ENCODE data around the gene CFAP69. TPM values are rescaled to one million over a fixed set of nuclear protein-coding genes. Genes with fewer than 3 reads are reported as not detected.
A peak's percentile ranks its signal among the peaks of the same experiment; 100 is the strongest.

Gene CFAP69
- total RNA-seq, 1 experiment from 2014 or later: 3.1 TPM

DNA sequence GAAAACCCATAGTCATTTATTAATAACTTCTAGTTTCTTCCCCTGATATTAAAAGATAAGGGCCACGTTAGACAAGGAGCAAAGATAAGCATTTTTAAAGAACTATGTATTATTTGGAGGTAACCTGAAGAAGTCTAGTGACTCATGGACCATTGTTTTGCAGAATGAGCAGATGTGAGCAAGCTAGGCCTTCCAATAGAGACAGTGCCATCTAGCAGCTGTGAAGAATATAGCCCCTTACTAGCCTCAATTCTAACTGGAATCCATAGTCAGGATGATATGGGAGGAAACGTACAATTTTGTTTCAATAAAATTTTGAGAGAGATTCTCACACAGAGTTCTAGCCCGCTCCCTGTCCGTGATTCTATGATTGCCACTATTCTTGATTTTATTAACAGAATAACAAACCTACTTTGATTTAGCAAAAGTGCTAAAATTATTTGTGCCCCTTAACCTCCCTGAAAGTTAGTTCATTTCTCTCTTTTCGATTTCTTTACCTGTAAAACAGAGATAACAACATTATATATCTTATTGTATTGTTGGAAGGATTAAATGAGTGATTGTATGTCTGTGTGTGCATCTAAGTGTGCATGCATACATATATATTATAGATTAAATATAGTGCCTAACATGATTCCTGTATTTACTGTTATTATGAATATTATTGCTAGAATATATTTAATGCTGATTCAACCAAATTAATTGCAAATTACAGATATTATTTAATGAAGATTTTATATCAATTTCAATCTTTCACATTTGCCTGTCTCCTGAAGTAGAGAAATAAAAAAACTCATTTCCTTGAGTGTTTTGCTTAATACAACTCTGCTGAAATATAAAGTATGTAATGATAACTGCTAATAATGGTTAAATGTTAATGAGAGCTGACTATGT, 53.4 kb downstream of the CFAP69 start:
- ATAC-seq (peak; percentile 100), DNase-seq (peak; percentile 71)
- intact Hi-C loops (cut with micrococcal nuclease): loop anchor here (1.0 to 2.0 kb wide), 2 partner anchors 36 to 146 kb away; no protein-coding TSS in a partner anchor
- H3K79me2 ChIP-seq (ENCODE audit: low read length): no peaks in the 10 kb centered on the region
- TF ChIP-seq, protein P1, sequence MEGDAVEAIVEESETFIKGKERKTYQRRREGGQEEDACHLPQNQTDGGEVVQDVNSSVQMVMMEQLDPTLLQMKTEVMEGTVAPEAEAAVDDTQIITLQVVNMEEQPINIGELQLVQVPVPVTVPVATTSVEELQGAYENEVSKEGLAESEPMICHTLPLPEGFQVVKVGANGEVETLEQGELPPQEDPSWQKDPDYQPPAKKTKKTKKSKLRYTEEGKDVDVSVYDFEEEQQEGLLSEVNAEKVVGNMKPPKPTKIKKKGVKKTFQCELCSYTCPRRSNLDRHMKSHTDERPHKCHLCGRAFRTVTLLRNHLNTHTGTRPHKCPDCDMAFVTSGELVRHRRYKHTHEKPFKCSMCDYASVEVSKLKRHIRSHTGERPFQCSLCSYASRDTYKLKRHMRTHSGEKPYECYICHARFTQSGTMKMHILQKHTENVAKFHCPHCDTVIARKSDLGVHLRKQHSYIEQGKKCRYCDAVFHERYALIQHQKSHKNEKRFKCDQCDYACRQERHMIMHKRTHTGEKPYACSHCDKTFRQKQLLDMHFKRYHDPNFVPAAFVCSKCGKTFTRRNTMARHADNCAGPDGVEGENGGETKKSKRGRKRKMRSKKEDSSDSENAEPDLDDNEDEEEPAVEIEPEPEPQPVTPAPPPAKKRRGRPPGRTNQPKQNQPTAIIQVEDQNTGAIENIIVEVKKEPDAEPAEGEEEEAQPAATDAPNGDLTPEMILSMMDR (conservative IDR thresholded peaks at IDR 0.05; ENCODE audit: low read depth, low read length): peak; percentile 82
- no peak for TF ChIP-seq EZH2phosphoT487 (IDR thresholded peaks at IDR 0.05; ENCODE audit: borderline replicate concordance, low read length)
- no peak for TF ChIP-seq EZH2 (IDR thresholded peaks at IDR 0.05; ENCODE audit: low read length, unreplicated experiment)
- H3K9me2 ChIP-seq (replicated peaks; ENCODE audit: low read length): no peaks in the 10 kb centered on the region
- 0 out of 2 replicates have a peak overlapping the region, but pooled peaks have one; percentile 24 for H2AFZ ChIP-seq (ENCODE audit: low read length)
- no peaks in the 10 kb centered on the region for H3K9me3 ChIP-seq (ENCODE audit: low read length)
- H3K9ac ChIP-seq (ENCODE audit: low read length): no peak overlapping the region
- CTCF ChIA-PET: interaction anchor here (0.6 kb wide), 3 partner anchors 18 to 137 kb away, joined by 3 read pairs; no protein-coding TSS in a partner anchor
- H3K4me3 ChIP-seq (ENCODE audit: low read length): no peak overlapping the region
- POLR2A ChIA-PET (ENCODE audit: unreplicated experiment): no interaction called here
- H3K4me1 ChIP-seq (ENCODE audit: insufficient read depth, low read length): peaks cover 21% of the 10 kb centered on the region
- no peaks in the 10 kb centered on the region; the same call in 1 of the 2 replicates for H3K36me3 ChIP-seq (ENCODE audit: low read depth, low read length)
- H3K27me3 ChIP-seq (ENCODE audit: low read length): no peaks in the 10 kb centered on the region
- no peaks in the 10 kb centered on the region for H3F3A ChIP-seq (ENCODE audit: low read length, unreplicated experiment)
- H3K27ac ChIP-seq (ENCODE audit: low read length): no peak overlapping the region
- no TSS peak for BruUV-seq (replicated peaks)
- H3K4me2 ChIP-seq (ENCODE audit: low read length): 0 out of 2 replicates have a peak overlapping the region, but pooled peaks have one; percentile 13
- H4K20me1 ChIP-seq (ENCODE audit: low read length): no peaks in the 10 kb centered on the region

DNA sequence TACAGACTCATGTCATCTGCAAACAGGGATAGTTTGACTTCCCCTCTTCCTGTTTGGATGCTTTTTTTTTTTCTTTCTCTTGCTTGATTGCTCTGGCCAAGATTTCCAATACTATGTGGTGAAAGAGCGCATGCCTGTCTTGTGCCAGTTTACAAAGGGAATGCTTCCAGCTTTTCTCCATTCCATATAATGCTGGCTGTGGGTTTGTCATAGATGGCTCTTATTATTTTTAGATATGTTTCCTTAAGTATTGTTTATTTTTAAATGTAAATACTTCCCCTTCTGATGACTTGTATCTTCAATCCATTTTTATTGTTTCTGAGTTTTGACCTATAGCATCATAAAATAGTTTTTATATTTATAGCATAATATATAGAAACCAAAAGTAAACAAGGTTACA, 58.3 kb downstream of the CFAP69 start:
- no peaks in the 10 kb centered on the region for H3K27me3 ChIP-seq (ENCODE audit: low read length)
- peaks cover 15% of the 10 kb centered on the region for H3K4me1 ChIP-seq (ENCODE audit: insufficient read depth, low read length)
- H3K9me2 ChIP-seq (replicated peaks; ENCODE audit: low read length): no peaks in the 10 kb centered on the region
- H3K36me3 ChIP-seq (ENCODE audit: low read depth, low read length): no peaks in the 10 kb centered on the region; the same call in 1 of the 2 replicates
- peak; percentile 58 for DNase-seq
- no peaks in the 10 kb centered on the region for H3F3A ChIP-seq (ENCODE audit: low read length, unreplicated experiment)
- no peak overlapping the region for H3K27ac ChIP-seq (ENCODE audit: low read length)
- H3K9me3 ChIP-seq (ENCODE audit: low read length): no peaks in the 10 kb centered on the region
- intact Hi-C loops (cut with micrococcal nuclease): no loop called here
- H3K4me2 ChIP-seq (ENCODE audit: low read length): 0 out of 2 replicates have a peak overlapping the region, but pooled peaks have one; percentile 17
- ChIA-PET POLR2A (ENCODE audit: unreplicated experiment) (interaction anchor here (0.7 kb wide), 1 partner anchor 149 kb away, joined by 5 read pairs; the partner anchor contains the start of gene STEAP1), CTCF (interaction anchor here (0.7 kb wide), 1 partner anchor 150 kb away, joined by 3 read pairs; no protein-coding TSS in a partner anchor)
- no peaks in the 10 kb centered on the region for H4K20me1 ChIP-seq (ENCODE audit: low read length)
- H3K79me2 ChIP-seq (ENCODE audit: low read length): no peaks in the 10 kb centered on the region
- H3K4me3 ChIP-seq (ENCODE audit: low read length): no peak overlapping the region
- no peak overlapping the region for H2AFZ ChIP-seq (ENCODE audit: low read length)
- no peak overlapping the region for H3K9ac ChIP-seq (ENCODE audit: low read length)
- peak; percentile 94 for ATAC-seq
- TF ChIP-seq EZH2phosphoT487 (IDR thresholded peaks at IDR 0.05; ENCODE audit: borderline replicate concordance, low read length) (no peak), EZH2 (IDR thresholded peaks at IDR 0.05; ENCODE audit: low read length, unreplicated experiment) (no peak)
- TF ChIP-seq, protein P1 (conservative IDR thresholded peaks at IDR 0.05; ENCODE audit: low read depth, low read length): no peak
- no TSS peak for BruUV-seq (replicated peaks)

Measured in PC-3 (cell line).